Heart left ventricle (tissue), 16 donors: ENCODE measurements around the gene ABR. TPM values are rescaled to one million over a fixed set of nuclear protein-coding genes. Genes with fewer than 3 reads are reported as not detected.
"Not testable (repeated sequence)": the region's sequence is repeated elsewhere in the genome, so short reads cannot be mapped to it uniquely, and the experiment has no call there.

Experiments used
- ATAC-seq, 4 donors: fragments of 200-7000 bp; cut with Tn5 transposase; one replicate each; pipeline ENCODE4 v1.9.1; 2020 to 2022; ENCODE audit warnings: moderate library complexity in 4 of 4, mild to moderate bottlenecking in 3 of 4, moderate number of reproducible peaks in 1 of 4
- DNase-seq, 5 donors: peaks; one replicate each; pipeline ENCODE4 v3.0.0-alpha.2; 2020
- H3K27ac ChIP-seq, 12 donors: fragments of 200-600 bp; sonication (generic) in 4 of 12; one replicate each; pipeline versions ENCODE4 v1.5.0 to v1.8.0; 2016 to 2022; ENCODE audit warnings: mild to moderate bottlenecking in 2 of 12
- H3K27me3 ChIP-seq, 9 donors: fragments of 200-600 bp; sonication (generic) in 2 of 9; one replicate each; pipeline versions ENCODE4 v1.5.1 to v1.8.0; 2016 to 2022; ENCODE audit warnings: mild to moderate bottlenecking in 3 of 9
- H3K36me3 ChIP-seq, 9 donors: fragments of 200-600 bp; sonication (generic) in 2 of 9; one replicate each; pipeline versions ENCODE4 v1.5.0 to v1.8.0; 2018 to 2022; ENCODE audit warnings: mild to moderate bottlenecking in 2 of 9
- H3K4me1 ChIP-seq, 12 donors: fragments of 200-600 bp; sonication (generic) in 4 of 12; one replicate each; pipeline versions ENCODE4 v1.5.0 to v1.8.0; 2016 to 2022; ENCODE audit warnings: mild to moderate bottlenecking in 3 of 12
- H3K4me3 ChIP-seq, 12 donors: fragments of 200-600 bp; sonication (generic) in 4 of 12; one replicate each; pipeline versions ENCODE4 v1.5.0 to v1.8.0; 2017 to 2022; ENCODE audit warnings: mild to moderate bottlenecking in 9 of 12, moderate library complexity in 4 of 12
- H3K9me3 ChIP-seq, 12 donors: fragments of 200-600 bp; sonication (generic) in 4 of 12; one replicate each; pipeline versions ENCODE4 v1.5.0 to v1.8.0; 2016 to 2022; ENCODE audit warnings: mild to moderate bottlenecking in 1 of 12
- CTCF ChIP-seq, 12 donors: fragments of 200-600 bp; sonication (generic) in 4 of 12; IDR thresholded peaks; one replicate each; pipeline versions ENCODE4 v1.5.0 to v1.8.0; 2018 to 2022; ENCODE audit warnings: antibody characterized with exemption in 12 of 12, mild to moderate bottlenecking in 5 of 12
- POLR2A ChIP-seq, 2 donors: fragments of 450-650 bp; IDR thresholded peaks; one replicate each; pipeline ENCODE4 v1.6.1; 2017; ENCODE audit warnings: antibody characterized with exemption in 2 of 2, mild to moderate bottlenecking in 2 of 2, moderate library complexity in 2 of 2
- WGBS, 4 donors: extraction: QIAGEN DNeasy Blood & Tissue Kit in 2 of 4; methylation state at CpG; one replicate each; pipeline versions ENCODE4 v1.1.5 to v1.1.7; 2013 to 2018; 5-methylcytosine and 5-hydroxymethylcytosine counted together
- intact Hi-C, 10 donors: fragments of 100-400 bp; cut with DNase I; formaldehyde crosslinking; loops; one replicate each; pipeline versions ENCODE4 v1.11.1 to v1.14.2; 2022
- polyA plus RNA-seq, 2 donors: library from polyadenylated mRNA; stranded (reverse); fragments of 200-250 nt; gene quantifications; one replicate each; pipeline ENCODE4 v1.2.3, GENCODE V29; 2013
- total RNA-seq, 9 donors: library from RNA; depleted of rRNA in 2 of 9; stranded (reverse); fragments of >200 nt in 2 of 9; fragmentation: NEBNext Ultra II Directional in 3 of 9; extraction: Animal tissue kit (Norgen Biotek cat#: 25700) in 3 of 9; gene quantifications; one replicate each; pipeline versions ENCODE4 v1.1.0 to v1.2.4, GENCODE V29; 2016 to 2023
- donor health status: ischemic (EF 13 %, LVEDD 7.1; RV severe dilation, severe dysfunction).
- donor health status: healthy with polysubstance abuse.
- donor health status: DM: no; HTN: yes; CAD: no.
- donor health status: DM: no; HTN: no; CAD: no.
- donor health status: ischemic (EF 25% LVEDD 6.9; RV normal size, moderate dysfunction).
- donor health status: ischemic (EF 25% LVEDD 5.7; RV mildly dilated, moderate dysfunction).
- donor health status: healthy.
- donor health status: DM: yes; HTN: yes; CAD: no.
- donor health status: ischemic (EF 35%, LVEDD 5.7; RV mildly dilated, moderate dysfunction).
- donor health status: nonischemic (EF 11% LVEDD 7.7; RV severe dilation, severe dysfunction).
- donor health status: DM: yes; HTN: yes; CAD: no.
- donor health status: PGD.
- donor health status: ischemic (EF 29% LVEDD 5.4; RV normal size, mild dysfunction).
- donor health status: nonischemic (EF 23%, LVEDD 6.1; RV moderate dilation, normal function).

ABR gene
- total and polyA plus RNA-seq, 11 donors = 64.5 to 171 (median 149) TPM

DNA sequence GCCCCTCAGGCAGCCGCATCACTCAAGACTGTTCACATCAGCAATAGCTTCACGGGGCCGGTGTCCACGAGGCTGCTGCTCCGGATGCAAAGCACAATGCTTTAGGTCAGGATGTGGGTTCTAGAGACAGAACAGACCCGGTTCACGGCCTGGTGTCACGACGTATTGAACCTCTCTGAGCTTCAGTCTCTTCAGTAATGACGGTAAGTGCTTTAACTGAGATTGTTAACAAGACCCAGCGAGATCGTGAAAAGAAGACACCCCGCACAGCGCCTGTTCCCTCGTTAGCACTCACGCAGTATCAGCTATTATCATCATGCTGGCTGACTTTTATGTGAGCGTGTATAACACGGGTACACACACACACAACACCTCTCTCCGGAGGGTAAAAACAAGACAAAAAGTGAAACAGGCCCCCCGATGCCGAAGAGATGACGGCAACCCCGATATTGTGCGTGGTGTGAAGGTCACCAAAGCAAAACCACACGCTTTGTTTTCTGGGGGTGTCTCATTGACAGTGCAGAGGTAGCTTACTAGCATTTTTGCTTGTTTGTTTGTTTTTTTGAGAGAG lies 21.4 kb upstream of the ABR start:
- intact Hi-C loops = no loop called here
- no peak for ATAC-seq
- Histone ChIP-seq H3K4me1 (peaks cover 0 to 82% (median 16%) of the 10 kb centered on the region in 12 donors), H3K27me3 (no peaks in the 10 kb centered on the region), H3K36me3 (no peaks in the 10 kb centered on the region), H3K4me3 (no peak overlapping the region), H3K27ac (peak overlapping the region in 1 of 12 donors; percentile 55), H3K9me3 (no peaks in the 10 kb centered on the region)
- TF ChIP-seq POLR2A (IDR thresholded peaks at IDR 0.05) (no peak), CTCF (IDR thresholded peaks at IDR 0.05) (no peak)
- 82 to 89% (median 88%) methylated on average over 25 of the region's 25 CpGs for WGBS, 4 donors
- peak in 1 of 5 donors; percentile 34 for DNase-seq

- 88 to 91% (median 89%) methylated on average over 10 of the region's 10 CpGs for WGBS, 4 donors
- intact Hi-C loops, H3K27me3 ChIP-seq, H3K4me3 ChIP-seq, H3K9me3 ChIP-seq, H3K36me3 ChIP-seq, ATAC-seq: not testable (repeated sequence)
- Histone ChIP-seq H3K4me1 (peaks cover 0 to 75% (median 16%) of the 10 kb centered on the region in 12 donors), H3K27ac (peak overlapping the region in 2 of 12 donors; percentile 72 to 94)
- peak in 1 of 5 donors; percentile 20 for DNase-seq
Observed at GRCh38 chr17:1199271-1199743, 19.5 kb upstream of the ABR start.

GRCh38 chr17:1197781-1198490 lies 18.2 kb upstream of the ABR start:
- 45 to 60% (median 50%) methylated on average over 15 to 17 of the region's 17 CpGs for WGBS, 4 donors
- TF ChIP-seq POLR2A (IDR thresholded peaks at IDR 0.05) (no peak), CTCF (IDR thresholded peaks at IDR 0.05) (no peak)
- peak overlapping the region in 1 of 12 donors; percentile 25 for H3K4me3 ChIP-seq

GRCh38 chr17:1197379-1197778 lies 17.6 kb upstream of the ABR start:
- Histone ChIP-seq H3K27me3 (no peaks in the 10 kb centered on the region), H3K9me3 (no peaks in the 10 kb centered on the region), H3K4me3 (peak overlapping the region in 1 of 12 donors; percentile 25), H3K36me3 (no peaks in the 10 kb centered on the region), H3K27ac (peak overlapping the region in 8 of 12 donors; percentile 33 to 94 (median 52)), H3K4me1 (peaks cover 0 to 74% (median 10%) of the 10 kb centered on the region in 12 donors)
- TF ChIP-seq CTCF (IDR thresholded peaks at IDR 0.05) (no peak), POLR2A (IDR thresholded peaks at IDR 0.05) (no peak)
- DNase-seq (peak in 1 of 5 donors; percentile 54), ATAC-seq (peak; percentile 5 to 53 (median 30))
- 66 to 94% (median 79%) methylated on average over 3 of the region's 3 CpGs for WGBS, 4 donors
- intact Hi-C loops = no loop called here

More at GRCh38 chr17:1197781-1198490, 18.2 kb upstream of the ABR start:
- ATAC-seq = peak; percentile 44 to 85 (median 64)
- intact Hi-C loops = no loop called here
- H3K27ac ChIP-seq = peak overlapping the region in 8 of 12 donors; percentile 33 to 94 (median 52)
- H3K4me1 ChIP-seq = peaks cover 0 to 80% (median 10%) of the 10 kb centered on the region in 12 donors
- no peaks in the 10 kb centered on the region for H3K27me3 ChIP-seq
- no peaks in the 10 kb centered on the region for H3K9me3 ChIP-seq
- peak; percentile 68 to 90 (median 82) for DNase-seq
- H3K36me3 ChIP-seq = no peaks in the 10 kb centered on the region
